Measurements from ENCODE around the gene CEP72.

DNA sequence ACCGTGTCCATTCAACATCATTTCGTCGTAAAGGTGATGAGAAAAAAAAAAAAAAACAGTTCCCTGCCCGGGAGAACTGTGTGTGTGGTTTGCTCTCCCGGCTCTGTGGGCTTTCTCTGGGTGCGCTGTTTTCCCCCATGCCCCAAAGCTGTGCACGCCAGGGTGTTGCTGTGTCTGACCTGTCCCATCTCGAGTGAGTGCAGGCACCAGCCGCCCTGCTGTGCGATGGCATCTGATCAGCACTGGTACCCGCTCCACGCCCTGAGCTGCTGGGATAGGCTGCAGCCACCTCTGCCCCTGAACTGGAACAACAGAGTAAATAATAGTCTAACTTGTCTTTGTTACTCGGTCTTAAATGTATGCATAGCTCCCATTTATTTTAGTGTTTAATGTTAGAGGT is 33.3 kb downstream of the CEP72 start:
- TF ChIP-seq GATA2 (IDR thresholded peaks at IDR 0.05; ENCODE audit: low read depth, low read length) (no peak), GATA3 (IDR thresholded peaks at IDR 0.05; ENCODE audit: low read depth, low read length) (no peak)

Measured in SH-SY5Y (cell line).